Right lobe of liver (tissue), 4 donors: ENCODE data around the gene RHOBTB1.

Experiments
- CTCF ChIP-seq, 4 donors: fragments of 200-600 bp in 3 of 4; fragments of 450-650 bp in 1 of 4; IDR thresholded peaks; one replicate each; pipeline versions ENCODE4 v1.5.1 to v1.8.0; 2016 to 2022; ENCODE audit warnings: antibody characterized with exemption in 4 of 4, mild to moderate bottlenecking in 2 of 4
- POLR2A ChIP-seq: fragments of 450-650 bp; IDR thresholded peaks from one replicate; pipeline ENCODE4 v1.6.1; 2017; ENCODE audit warnings: antibody characterized with exemption, mild to moderate bottlenecking
- donor health status: DM: no; HTN: no; CAD: no.
- donor health status: DM: no; HTN: no; CAD: no.
- donor health status: DM: no; HTN: yes; CAD: no.

- no peak for TF ChIP-seq CTCF (IDR thresholded peaks at IDR 0.05)
- TF ChIP-seq POLR2A, result no peak
These were observed 32.3 kb downstream of the RHOBTB1 start for GRCh38 chr10:60911715-60912114.
